Mesangial cell (primary cell): ENCODE results near the gene PODN. TPM values are rescaled to one million over a fixed set of nuclear protein-coding genes. Genes with fewer than 3 reads are reported as not detected.

Source experiments
- total RNA-seq: library from RNA; depleted of rRNA; stranded (reverse); fragments of >200 nt; gene quantifications from 2 replicates; pipeline ENCODE4 v1.2.3, GENCODE V29; 2015

Gene PODN, protein sequence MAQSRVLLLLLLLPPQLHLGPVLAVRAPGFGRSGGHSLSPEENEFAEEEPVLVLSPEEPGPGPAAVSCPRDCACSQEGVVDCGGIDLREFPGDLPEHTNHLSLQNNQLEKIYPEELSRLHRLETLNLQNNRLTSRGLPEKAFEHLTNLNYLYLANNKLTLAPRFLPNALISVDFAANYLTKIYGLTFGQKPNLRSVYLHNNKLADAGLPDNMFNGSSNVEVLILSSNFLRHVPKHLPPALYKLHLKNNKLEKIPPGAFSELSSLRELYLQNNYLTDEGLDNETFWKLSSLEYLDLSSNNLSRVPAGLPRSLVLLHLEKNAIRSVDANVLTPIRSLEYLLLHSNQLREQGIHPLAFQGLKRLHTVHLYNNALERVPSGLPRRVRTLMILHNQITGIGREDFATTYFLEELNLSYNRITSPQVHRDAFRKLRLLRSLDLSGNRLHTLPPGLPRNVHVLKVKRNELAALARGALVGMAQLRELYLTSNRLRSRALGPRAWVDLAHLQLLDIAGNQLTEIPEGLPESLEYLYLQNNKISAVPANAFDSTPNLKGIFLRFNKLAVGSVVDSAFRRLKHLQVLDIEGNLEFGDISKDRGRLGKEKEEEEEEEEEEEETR
- 0.13 TPM in 1 of 2 replicates, not detected in the other for total RNA-seq

GRCh38 chr1:53061859-53062707 lies at the start of gene PODN:
PODN (plus strand) TSS chr1:53062213; CDS start chr1:53069856, 7,643 bp downstream.

Other genes with a start within 250 kb of the PODN start
- 0.25 and 2.3 TPM in 2 replicates for gene ZYG11A, start 219.5 kb upstream of the PODN start, total RNA-seq
- 18.4 and 50.1 TPM in 2 replicates for gene ECHDC2, start 140.5 kb upstream of the PODN start, total RNA-seq
- gene SCP2, start 134.9 kb upstream of the PODN start, total RNA-seq: 34.2 and 45.8 TPM in 2 replicates
- gene SLC1A7, start 80.4 kb downstream of the PODN start, total RNA-seq: not detected in 2 replicates
- gene CPT2, start 134.6 kb downstream of the PODN start, total RNA-seq: 15.8 and 19.1 TPM in 2 replicates
- 44.1 and 49.0 TPM in 2 replicates for gene CZIB, start 158.4 kb downstream of the PODN start, total RNA-seq
- gene MAGOH, start 176.3 kb downstream of the PODN start, total RNA-seq: 15.1 and 28.7 TPM in 2 replicates